Mesenchymal stem cell (in vitro differentiated cells and primary cell): Measurements from ENCODE around the gene METRNL.

Experiments
- DNase-seq: peaks from one replicate; pipeline ENCODE4 v3.0.0-alpha.2; 2013
- H2AFZ ChIP-seq: one replicate; pipeline ENCODE4 v1.6.1; 2013; ENCODE audit warnings: low read depth, mild to moderate bottlenecking, control low read depth, inconsistent platforms, low read length, moderate library complexity
- H2AK5ac ChIP-seq: 2 replicates; pipeline ENCODE4 v1.6.1; 2013; ENCODE audit warnings: low read length, moderate library complexity, mild to moderate bottlenecking, inconsistent platforms; ENCODE audit not compliant: severe bottlenecking
- H2BK120ac ChIP-seq: one replicate; pipeline ENCODE4 v1.6.1; 2013; ENCODE audit warnings: low read depth, mild to moderate bottlenecking, inconsistent platforms, low read length, moderate library complexity
- H2BK12ac ChIP-seq, 2 experiments: one replicate each; pipeline ENCODE4 v1.6.1; 2013; ENCODE audit warnings: inconsistent platforms in 2 of 2, low read length in 2 of 2, mild to moderate bottlenecking in 2 of 2, moderate library complexity in 2 of 2, control low read depth in 1 of 2
- H2BK15ac ChIP-seq: one replicate; pipeline ENCODE4 v1.6.1; 2013; ENCODE audit warnings: mild to moderate bottlenecking, low read depth, inconsistent platforms; ENCODE audit not compliant: poor library complexity, severe bottlenecking
- H2BK5ac ChIP-seq: 2 replicates; pipeline ENCODE4 v1.6.1; 2013; ENCODE audit warnings: low read depth, mild to moderate bottlenecking, low read length, control low read depth, inconsistent platforms; ENCODE audit not compliant: poor library complexity, severe bottlenecking
- H3K14ac ChIP-seq, 2 experiments: one replicate each; pipeline ENCODE4 v1.6.1; 2013; ENCODE audit warnings: inconsistent platforms in 2 of 2, low read length in 2 of 2, control low read depth in 1 of 2, mild to moderate bottlenecking in 1 of 2, moderate library complexity in 1 of 2
- H3K18ac ChIP-seq, 2 experiments: one replicate each; pipeline ENCODE4 v1.6.1; 2013; ENCODE audit warnings: inconsistent platforms in 2 of 2, low read length in 2 of 2, control low read depth in 1 of 2, low read depth in 1 of 2, mild to moderate bottlenecking in 1 of 2
- H3K23ac ChIP-seq, 2 experiments: one replicate each; pipeline ENCODE4 v1.6.1; 2013; ENCODE audit warnings: inconsistent platforms in 2 of 2, low read length in 2 of 2, mild to moderate bottlenecking in 2 of 2, moderate library complexity in 2 of 2, control low read depth in 1 of 2
- H3K27ac ChIP-seq: 2 replicates; pipeline ENCODE4 v1.5.1; 2013; ENCODE audit warnings: mild to moderate bottlenecking, moderate library complexity, low read length, control low read depth, inconsistent platforms; ENCODE audit not compliant: poor library complexity, severe bottlenecking
- H3K27me3 ChIP-seq, 2 experiments: 2 replicates each; pipeline versions ENCODE4 v1.6.1 to v1.7.0; 2013; ENCODE audit warnings: low read length in 2 of 2, mild to moderate bottlenecking in 2 of 2, moderate library complexity in 2 of 2, control low read depth in 1 of 2, inconsistent platforms in 1 of 2; ENCODE audit not compliant: control insufficient read depth in 1 of 2, insufficient read depth in 1 of 2
- H3K36me3 ChIP-seq, 2 experiments: 2 replicates each; pipeline versions ENCODE4 v1.6.1 to v1.7.0; 2013; ENCODE audit warnings: low read length in 2 of 2, control low read depth in 1 of 2, inconsistent platforms in 1 of 2, low read depth in 1 of 2, mild to moderate bottlenecking in 1 of 2; ENCODE audit not compliant: insufficient read depth in 2 of 2, control insufficient read depth in 1 of 2
- H3K4ac ChIP-seq, 2 experiments: one replicate each; pipeline ENCODE4 v1.6.1; 2013; ENCODE audit warnings: inconsistent platforms in 2 of 2, low read length in 2 of 2, mild to moderate bottlenecking in 2 of 2, moderate library complexity in 2 of 2, control low read depth in 1 of 2, low read depth in 1 of 2
- H3K4me1 ChIP-seq: 2 replicates; pipeline ENCODE4 v1.6.1; 2013; ENCODE audit warnings: low read depth, low read length, control low read depth; ENCODE audit not compliant: control insufficient read depth, insufficient read depth
- H3K4me2 ChIP-seq: 2 replicates; pipeline ENCODE4 v1.6.1; 2013; ENCODE audit warnings: low read length, mild to moderate bottlenecking, inconsistent platforms; ENCODE audit not compliant: poor library complexity, severe bottlenecking
- H3K4me3 ChIP-seq, 2 experiments: 2 replicates each; pipeline versions ENCODE4 v1.5.1 to v1.7.0; 2013; ENCODE audit warnings: low read length in 2 of 2, mild to moderate bottlenecking in 2 of 2, control low read depth in 1 of 2, low read depth in 1 of 2; ENCODE audit not compliant: insufficient read depth in 1 of 2
- H3K79me1 ChIP-seq: replicated peaks from 2 replicates; pipeline ENCODE4 v1.6.1; 2013; ENCODE audit warnings: mild to moderate bottlenecking, control low read depth, low read length, inconsistent platforms; ENCODE audit not compliant: poor library complexity, severe bottlenecking
- H3K9ac ChIP-seq: 2 replicates; pipeline ENCODE4 v1.7.0; 2013; ENCODE audit warnings: mild to moderate bottlenecking, low read length, moderate library complexity
- H3K9me3 ChIP-seq: 2 replicates; pipeline ENCODE4 v1.7.0; 2013; ENCODE audit warnings: mild to moderate bottlenecking, low read length; ENCODE audit not compliant: control insufficient read depth
- H4K8ac ChIP-seq: one replicate; pipeline ENCODE4 v1.6.1; 2013; ENCODE audit warnings: inconsistent platforms, mild to moderate bottlenecking, low read length, moderate library complexity
- H4K91ac ChIP-seq: one replicate; pipeline ENCODE4 v1.6.1; 2013; ENCODE audit warnings: mild to moderate bottlenecking, low read length, inconsistent platforms
- WGBS: methylation state at CpG from one replicate; pipeline ENCODE4 v1.1.7; 2013; ENCODE audit warnings: mixed read lengths; 5-methylcytosine and 5-hydroxymethylcytosine counted together

METRNL gene

GRCh38 chr17:83072600-83073358 lies 6.6 kb upstream of the METRNL start:
- Histone ChIP-seq H3K79me1 (no peaks in the 10 kb centered on the region), H3K27me3 (peaks cover 3 to 8% of the 10 kb centered on the region in 2 experiments), H3K4me2 (no peak overlapping the region), H2AFZ (no peak overlapping the region), H4K91ac (no peak overlapping the region), H4K8ac (no peak overlapping the region), H3K23ac (no peak overlapping the region), H3K18ac (no peak overlapping the region), H2BK120ac (no peak overlapping the region), H3K9me3 (no peaks in the 10 kb centered on the region), H3K36me3 (no peaks in the 10 kb centered on the region), H3K4me1 (peaks cover 26% of the 10 kb centered on the region), H3K9ac (peak overlapping the region; percentile 72), H2AK5ac (no peak overlapping the region), H3K27ac (no peak overlapping the region), H2BK15ac (no peak overlapping the region), H2BK12ac (no peak overlapping the region), H3K14ac (no peak overlapping the region), H3K4ac (no peak overlapping the region), H3K4me3 (peak overlapping the region in 1 of 2 experiments; percentile 53), H2BK5ac (no peak overlapping the region)
- DNase-seq: no peak
- WGBS: 87% methylated on average over 28 of the region's 28 CpGs

GRCh38 chr17:83073389-83074063 lies 5.9 kb upstream of the METRNL start:
- Histone ChIP-seq H3K4me1 (peaks cover 31% of the 10 kb centered on the region), H2AK5ac (no peak overlapping the region), H3K9ac (peak overlapping the region; percentile 72), H3K4me2 (peak overlapping the region; percentile 4), H3K14ac (no peak overlapping the region), H2BK5ac (no peak overlapping the region), H3K27me3 (peaks cover 3 to 16% of the 10 kb centered on the region in 2 experiments), H3K23ac (no peak overlapping the region), H3K9me3 (no peaks in the 10 kb centered on the region), H3K79me1 (no peaks in the 10 kb centered on the region), H4K8ac (no peak overlapping the region), H2BK15ac (no peak overlapping the region), H4K91ac (no peak overlapping the region), H2BK120ac (no peak overlapping the region), H3K36me3 (no peaks in the 10 kb centered on the region), H2BK12ac (no peak overlapping the region), H3K27ac (no peak overlapping the region), H3K18ac (no peak overlapping the region), H3K4me3 (peak overlapping the region in 1 of 2 experiments; percentile 53), H3K4ac (no peak overlapping the region), H2AFZ (no peak overlapping the region)
- WGBS: 85% methylated on average over 30 of the region's 32 CpGs
- no peak for DNase-seq

- no peak overlapping the region for H2BK12ac ChIP-seq
- H3K18ac ChIP-seq: no peak overlapping the region
- no peak overlapping the region for H2AK5ac ChIP-seq
- no peak overlapping the region for H3K4ac ChIP-seq
- H3K9me3 ChIP-seq: no peaks in the 10 kb centered on the region
- no peak overlapping the region for H2AFZ ChIP-seq
- H2BK5ac ChIP-seq: no peak overlapping the region
- no peak overlapping the region for H3K4me3 ChIP-seq
- no peak for DNase-seq
- no peaks in the 10 kb centered on the region for H3K36me3 ChIP-seq
- no peak overlapping the region for H2BK120ac ChIP-seq
- H3K79me1 ChIP-seq: no peaks in the 10 kb centered on the region
- 90% methylated on average over 45 of the region's 45 CpGs for WGBS
- H3K27ac ChIP-seq: no peak overlapping the region
- H4K91ac ChIP-seq: peak overlapping the region; percentile 49
- peak overlapping the region; percentile 72 for H3K9ac ChIP-seq
- no peak overlapping the region for H3K23ac ChIP-seq
- H4K8ac ChIP-seq: no peak overlapping the region
- H3K4me1 ChIP-seq: peaks cover 33% of the 10 kb centered on the region
- H3K27me3 ChIP-seq: peaks cover 2 to 17% of the 10 kb centered on the region in 2 experiments
- no peak overlapping the region for H3K4me2 ChIP-seq
- no peak overlapping the region for H2BK15ac ChIP-seq
- no peak overlapping the region for H3K14ac ChIP-seq
Observed at GRCh38 chr17:83074486-83075223, 4.8 kb upstream of the METRNL start.
